Activated CD8-positive, alpha-beta memory T cell treated with anti-CD3 and anti-CD28 coated beads for 36 hours (primary cell): ENCODE results near the gene ZNF397. TPM values are rescaled to one million over a fixed set of nuclear protein-coding genes. Genes with fewer than 3 reads are reported as not detected.

Source experiments
- CTCF ChIA-PET: fragments of 350-600 bp; sonication (Branson Sonifier 250); formaldehyde crosslinking; loops from one replicate; lab custom pipeline; 2021; ENCODE audit warnings: antibody characterized with exemption; lab: Charles Lee
- POLR2A ChIA-PET: fragments of 350-600 bp; sonication (Branson Sonifier 250); formaldehyde crosslinking; loops from one replicate; lab custom pipeline; 2021; ENCODE audit warnings: antibody characterized with exemption; lab: Charles Lee
- total RNA-seq, 2 experiments: library from RNA; stranded (reverse); gene quantifications; one replicate each; pipeline ENCODE4 v1.2.3, GENCODE V29; 2021

The ZNF397 gene
- total RNA-seq, 2 experiments from 2014 or later = 16.1 to 17.3 TPM

GRCh38 chr18:35282353-35282752, 41.5 kb downstream of the ZNF397 start:
- CTCF ChIA-PET = no interaction called here
- POLR2A ChIA-PET = no interaction called here

- CTCF ChIA-PET = no interaction called here
- POLR2A ChIA-PET = no interaction called here
Measured at GRCh38 chr18:35283923-35284794, 43.3 kb downstream of the ZNF397 start.

GRCh38 chr18:35284841-35285240, 44.0 kb downstream of the ZNF397 start:
- ChIA-PET POLR2A (no interaction called here), CTCF (no interaction called here)

- ChIA-PET CTCF (no interaction called here), POLR2A (interaction anchor here (1.1 to 1.8 kb wide), 4 partner anchors 17 to 55 kb away, joined by 3 to 7 read pairs (median 5); partner anchors contain the start of gene ZNF24)
Measured at GRCh38 chr18:35289293-35289692, 48.5 kb downstream of the ZNF397 start.

- CTCF ChIA-PET = no interaction called here
Measured at GRCh38 chr18:35289727-35290093, 48.9 kb downstream of the ZNF397 start.

GRCh38 chr18:35290094-35290735, 49.4 kb downstream of the ZNF397 start, which contains the start of gene ZSCAN30:
Gene ZSCAN30, minus strand, starts transcription at chr18:35290229. Its CDS starts 25,877 bp downstream, at chr18:35264352.
- ChIA-PET POLR2A (interaction anchor here (0.6 to 1.8 kb wide), 6 partner anchors 17 to 54 kb away, joined by 3 to 7 read pairs (median 4); partner anchors contain the start of genes ZNF24 and ZNF397), CTCF (no interaction called here)

More at GRCh38 chr18:35289727-35290093, 48.9 kb downstream of the ZNF397 start:
- POLR2A ChIA-PET = interaction anchor here (1.1 to 1.8 kb wide), 4 partner anchors 17 to 55 kb away, joined by 3 to 7 read pairs (median 5); partner anchors contain the start of genes ZNF24 and ZNF397

- POLR2A ChIA-PET = no interaction called here
- CTCF ChIA-PET = no interaction called here
Measured at GRCh38 chr18:35291166-35291565, 50.3 kb downstream of the ZNF397 start.

GRCh38 chr18:35296060-35296459, 55.2 kb downstream of the ZNF397 start:
- ChIA-PET CTCF (no interaction called here), POLR2A (no interaction called here)

GRCh38 chr18:35303610-35304009, 62.8 kb downstream of the ZNF397 start:
- POLR2A ChIA-PET = no interaction called here
- CTCF ChIA-PET = no interaction called here

- ChIA-PET POLR2A (interaction anchor here (1.3 kb wide), 1 partner anchor 17 kb away, joined by 4 read pairs; the partner anchor contains the start of gene ZSCAN30), CTCF (no interaction called here)
Measured at GRCh38 chr18:35306588-35307250, 65.9 kb downstream of the ZNF397 start.

Other genes starting within 250 kb of the ZNF397 start
- 10 to 100 TPM; 49.0 to 50.9 TPM for gene MAPRE2, start 199.6 kb upstream of the ZNF397 start, total RNA-seq
- 10 to 100 TPM; 11.3 to 13.1 TPM for gene ZSCAN30, start 49.2 kb downstream of the ZNF397 start, total RNA-seq
- 10 to 100 TPM; 47.7 to 48.8 TPM for gene ZNF24, start 103.4 kb downstream of the ZNF397 start, total RNA-seq
- gene ZNF396, start 136.3 kb downstream of the ZNF397 start, total RNA-seq = 1 to 10 TPM in 1 of 2 experiments, under 1 TPM in 1; 0.99 to 1.1 TPM